ENCODE data around the gene METTL26. TPM values are rescaled to one million over a fixed set of nuclear protein-coding genes. Genes with fewer than 3 reads are reported as not detected.

The METTL26 gene
- total and polyA plus RNA-seq, 9 of the 15 experiments (the other 6 are each of a cell fraction or from before 2014, with no cell fraction given) = 7.3 to 262 (median 80.9) TPM

- TF ChIP-seq PRDM10 (IDR thresholded peaks at IDR 0.05; ENCODE audit: partially characterized antibody) (no peak), FOXP1 (CRISPR knock-in tag; IDR thresholded peaks at IDR 0.05) (0 out of 2 replicates have a peak, but pooled peaks have one; percentile 66), ZNF717 (CRISPR knock-in tag; IDR thresholded peaks at IDR 0.05) (no peak), CTCF (IDR thresholded peaks at IDR 0.05 in 2 of 3, conservative IDR thresholded peaks at IDR 0.05 in 1 of 3; ENCODE audit: insufficient read depth in 2 of 3, low read depth in 1 of 3, low read length in 3 of 3) (peak; percentile 55 to 92 (median 80)), ZKSCAN1 (IDR thresholded peaks at IDR 0.05; ENCODE audit: low read depth, low read length) (0 out of 2 replicates have a peak, but pooled peaks have one; percentile 34), MAFG (tag; conservative IDR thresholded peaks at IDR 0.05) (no peak), ATF7 (IDR thresholded peaks at IDR 0.05) (0 out of 2 replicates have a peak, but pooled peaks have one; percentile 7), TAF1 (IDR thresholded peaks at IDR 0.05; ENCODE audit: control insufficient read depth, extremely low read depth, insufficient read depth, low read length, severe bottlenecking) (peak; percentile 29), SMC3 (conservative IDR thresholded peaks at IDR 0.05; ENCODE audit: insufficient read depth, low read depth, low read length) (peak; percentile 29; the same call in 1 of the 2 replicates), ILK (tag; IDR thresholded peaks at IDR 0.05; ENCODE audit: borderline replicate concordance, low read depth) (no peak), CHCHD3 (CRISPR knock-in tag; IDR thresholded peaks at IDR 0.05) (no peak), DACH1 (IDR thresholded peaks at IDR 0.05; ENCODE audit: partially characterized antibody) (no peak), HDAC8 (tag; IDR thresholded peaks at IDR 0.05) (no peak), NEUROD1 (IDR thresholded peaks at IDR 0.05; ENCODE audit: borderline replicate concordance, low read depth, low read length, partially characterized antibody) (peak; percentile 24), CREB1 (IDR thresholded peaks at IDR 0.05) (peak; percentile 40; the same call in 1 of the 2 replicates), CREB1 (CRISPR knock-in tag; IDR thresholded peaks at IDR 0.05) (no peak; the same call in 1 of the 2 replicates), RBFOX2 (IDR thresholded peaks at IDR 0.05; ENCODE audit: low read depth, low read length) (peak; percentile 74), POLR2AphosphoS5 (IDR thresholded peaks at IDR 0.05; ENCODE audit: control insufficient read depth, insufficient read depth, low read depth, low read length) (no peak), ZKSCAN3 (CRISPR knock-in tag; IDR thresholded peaks at IDR 0.05) (no peak), HDAC2 (IDR thresholded peaks at IDR 0.05) (no peak), ERF (CRISPR knock-in tag; IDR thresholded peaks at IDR 0.05) (0 out of 2 replicates have a peak, but pooled peaks have one; percentile 72), DMBX1 (CRISPR knock-in tag; IDR thresholded peaks at IDR 0.05; ENCODE audit: borderline replicate concordance) (no peak), XRCC5 (IDR thresholded peaks at IDR 0.05; ENCODE audit: low read depth, low read length) (0 out of 2 replicates have a peak, but pooled peaks have one; percentile 74)
Measured at GRCh38 chr16:660459-661183, 24.5 kb upstream of the METTL26 start (continued).
